Stomach (tissue), 4 donors: ENCODE measurements around the gene KIAA0513.

Experiments used
- CTCF ChIP-seq, 7 experiments: fragments of 450-650 bp in 4 of 7; fragments of 200-600 bp in 3 of 7; sonication (generic) in 3 of 7; IDR thresholded peaks; one replicate each; pipeline ENCODE4 v1.5.1; 2016 to 2019; ENCODE audit warnings: antibody characterized with exemption in 7 of 7, control low read depth in 2 of 7, mild to moderate bottlenecking in 1 of 7
- POLR2A ChIP-seq, 4 donors: fragments of 450-650 bp; IDR thresholded peaks; one replicate each; pipeline ENCODE4 v1.6.1; 2016; ENCODE audit warnings: antibody characterized with exemption in 4 of 4, control low read depth in 2 of 4, mild to moderate bottlenecking in 1 of 4, moderate library complexity in 1 of 4

GRCh38 chr16:85045077-85045476 is 17.5 kb downstream of the KIAA0513 start:
- TF ChIP-seq CTCF (IDR thresholded peaks at IDR 0.05) (no peak), POLR2A (IDR thresholded peaks at IDR 0.05) (no peak)
